ACHN (cell line): ENCODE measurements around the gene HOXC11.
A peak's percentile ranks its signal among the peaks of the same experiment; 100 is the strongest.

Source experiments
- DNase-seq: peaks from one replicate; pipeline ENCODE4 v3.0.0-alpha.2; 2015
- in situ Hi-C: cut with HindIII; loops from 2 replicates; pipeline ENCODE4 v1.10.0; 2017; ENCODE audit warnings: low sequenced_read_pairs, low pct_ligation_motif_present, low pct_unique_long_range_greater_than_20kb

Gene HOXC11

GRCh38 chr12:53940443-53941014 is 32.4 kb upstream of the HOXC11 start:
- in situ Hi-C loops = no loop called here
- no peak for DNase-seq

GRCh38 chr12:53941187-53941586 is 31.7 kb upstream of the HOXC11 start:
- DNase-seq = no peak
- in situ Hi-C loops = no loop called here

- DNase-seq = no peak
- in situ Hi-C loops = no loop called here
These were observed 31.2 kb upstream of the HOXC11 start for GRCh38 chr12:53941750-53942149.

- no peak for DNase-seq
- in situ Hi-C loops = no loop called here
These were observed 30.4 kb upstream of the HOXC11 start for GRCh38 chr12:53942467-53942997.

GRCh38 chr12:53944209-53944608 is 28.7 kb upstream of the HOXC11 start:
- no peak for DNase-seq
- in situ Hi-C loops = no loop called here

GRCh38 chr12:53944907-53945847 is 27.7 kb upstream of the HOXC11 start:
- in situ Hi-C loops = no loop called here
- no peak for DNase-seq

GRCh38 chr12:53947743-53948142 is 25.2 kb upstream of the HOXC11 start:
- in situ Hi-C loops = no loop called here
- no peak for DNase-seq

GRCh38 chr12:53948650-53949593 is 24.0 kb upstream of the HOXC11 start:
- no peak for DNase-seq
- in situ Hi-C loops = no loop called here

GRCh38 chr12:53949631-53950436 is 23.1 kb upstream of the HOXC11 start:
- in situ Hi-C loops = no loop called here
- no peak for DNase-seq

- DNase-seq = no peak
- in situ Hi-C loops = no loop called here
These were observed 22.5 kb upstream of the HOXC11 start for GRCh38 chr12:53950437-53950773.

- in situ Hi-C loops = no loop called here
These were observed 21.9 kb upstream of the HOXC11 start for GRCh38 chr12:53950789-53951576.

GRCh38 chr12:53951577-53952334 is 21.2 kb upstream of the HOXC11 start:
- in situ Hi-C loops = no loop called here

More at GRCh38 chr12:53950789-53951576, 21.9 kb upstream of the HOXC11 start:
- DNase-seq = no peak

GRCh38 chr12:53952335-53952694 is 20.6 kb upstream of the HOXC11 start:
- in situ Hi-C loops = no loop called here
- no peak for DNase-seq

More at GRCh38 chr12:53951577-53952334, 21.2 kb upstream of the HOXC11 start:
- DNase-seq = no peak

- DNase-seq = peak; percentile 54
- in situ Hi-C loops = no loop called here
These were observed 19.8 kb upstream of the HOXC11 start for GRCh38 chr12:53952871-53953734.

- in situ Hi-C loops = no loop called here
- no peak for DNase-seq
These were observed 18.9 kb upstream of the HOXC11 start for GRCh38 chr12:53953831-53954693.
